Measurements from ENCODE around the gene MRPS9. TPM values are rescaled to one million over a fixed set of nuclear protein-coding genes. Genes with fewer than 3 reads are reported as not detected.

The MRPS9 gene
- total RNA-seq, 6 experiments from 2014 or later = 12.1 to 19.3 (median 14.5) TPM

GRCh38 chr2:105139556-105140239 is 101.8 kb downstream of the MRPS9 start:
- intact Hi-C loops (cut with DNase I) = no loop called here
- Histone ChIP-seq H3K4me3 (no peak overlapping the region), H3K27me3 (no peaks in the 10 kb centered on the region), H3K4me1 (no peaks in the 10 kb centered on the region), H3K27ac (no peak overlapping the region), H3K9me3 (no peaks in the 10 kb centered on the region), H3K36me3 (no peaks in the 10 kb centered on the region)
- ATAC-seq (no peak), DNase-seq (no peak)
- WGBS (ENCODE audit: insufficient coverage, low coverage, low lambda C conversion rate, missing lambda C conversion rate) = 53% methylated on average over 4 of the region's 6 CpGs
- no peak for TF ChIP-seq CTCF (IDR thresholded peaks at IDR 0.05)
- TF ChIP-seq POLR2A (IDR thresholded peaks at IDR 0.05) = no peak

- Histone ChIP-seq H3K4me1 (no peaks in the 10 kb centered on the region), H3K27ac (no peak overlapping the region), H3K27me3 (no peaks in the 10 kb centered on the region), H3K36me3 (no peaks in the 10 kb centered on the region), H3K9me3 (no peaks in the 10 kb centered on the region), H3K4me3 (no peak overlapping the region)
- no peak for ATAC-seq
- no peak for DNase-seq
- intact Hi-C loops (cut with DNase I) = no loop called here
- WGBS (ENCODE audit: insufficient coverage, low coverage, low lambda C conversion rate, missing lambda C conversion rate) = 47% methylated on average over 1 of the region's 1 CpG
- TF ChIP-seq POLR2A (IDR thresholded peaks at IDR 0.05) (no peak), CTCF (IDR thresholded peaks at IDR 0.05) (no peak)
Observed at GRCh38 chr2:105140240-105140568, 102.3 kb downstream of the MRPS9 start.

GRCh38 chr2:105141099-105141614 is 103.3 kb downstream of the MRPS9 start:
- H3K9me3 ChIP-seq = no peaks in the 10 kb centered on the region
- H3K27me3 ChIP-seq = no peaks in the 10 kb centered on the region
- no peaks in the 10 kb centered on the region for H3K4me1 ChIP-seq
- no peak for DNase-seq
- intact Hi-C loops (cut with DNase I) = no loop called here
- H3K4me3 ChIP-seq = no peak overlapping the region
- H3K36me3 ChIP-seq = no peaks in the 10 kb centered on the region
- H3K27ac ChIP-seq = no peak overlapping the region
- no peak for ATAC-seq
- WGBS (ENCODE audit: insufficient coverage, low coverage, low lambda C conversion rate, missing lambda C conversion rate) = 78% methylated on average over 4 of the region's 4 CpGs
- no peak for TF ChIP-seq CTCF (IDR thresholded peaks at IDR 0.05)
- no peak for TF ChIP-seq POLR2A (IDR thresholded peaks at IDR 0.05)

GRCh38 chr2:105142239-105142638 is 104.4 kb downstream of the MRPS9 start:
- TF ChIP-seq CTCF (IDR thresholded peaks at IDR 0.05) = no peak
- TF ChIP-seq POLR2A (IDR thresholded peaks at IDR 0.05) = no peak
- H3K27me3 ChIP-seq = no peaks in the 10 kb centered on the region
- H3K4me3 ChIP-seq = no peak overlapping the region
- DNase-seq = no peak
- no peaks in the 10 kb centered on the region for H3K9me3 ChIP-seq
- intact Hi-C loops (cut with DNase I) = no loop called here
- no peak for ATAC-seq
- H3K36me3 ChIP-seq = no peaks in the 10 kb centered on the region
- H3K4me1 ChIP-seq = no peaks in the 10 kb centered on the region
- no peak overlapping the region for H3K27ac ChIP-seq
- 33% methylated on average over 1 of the region's 5 CpGs for WGBS (ENCODE audit: insufficient coverage, low coverage, low lambda C conversion rate, missing lambda C conversion rate)

Data from right lobe of liver (tissue), 6 donors.